Activated CD4-positive, alpha-beta T cell treated with anti-CD3 and anti-CD28 coated beads for 24 hours (primary cell): ENCODE measurements around the gene IRF8.
"Not testable (repeated sequence)": the region's sequence is repeated elsewhere in the genome, so short reads cannot be mapped to it uniquely, and the experiment has no call there.

ENCODE experiments used
- DNase-seq, 2 donors: peaks; one replicate each; pipeline ENCODE4 v3.0.0-alpha.2; 2020; ENCODE audit warnings: low read depth in 2 of 2

The IRF8 gene

GRCh38 chr16:85867189-85867588 lies 31.8 kb upstream of the IRF8 start:
- no peak for DNase-seq

DNA sequence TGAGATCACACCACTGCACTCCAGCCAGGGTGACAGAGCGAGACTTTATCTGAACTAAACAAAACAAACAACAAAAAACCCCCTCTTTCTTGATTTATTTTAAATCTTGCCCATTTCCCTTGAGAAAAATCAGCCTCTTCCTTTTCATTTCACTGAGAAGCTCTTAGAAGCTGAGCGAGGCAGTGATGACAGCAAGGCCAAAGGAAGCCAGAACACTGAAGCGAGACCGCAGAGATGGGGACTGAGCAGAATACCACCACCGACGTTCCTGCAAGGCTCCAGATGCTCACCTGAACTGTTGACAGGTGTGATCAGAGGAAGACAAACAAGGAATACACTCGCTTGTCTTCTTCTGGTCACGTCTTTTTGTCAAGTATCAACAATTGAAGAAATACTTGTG lies 30.5 kb upstream of the IRF8 start:
- DNase-seq: no peak

DNA sequence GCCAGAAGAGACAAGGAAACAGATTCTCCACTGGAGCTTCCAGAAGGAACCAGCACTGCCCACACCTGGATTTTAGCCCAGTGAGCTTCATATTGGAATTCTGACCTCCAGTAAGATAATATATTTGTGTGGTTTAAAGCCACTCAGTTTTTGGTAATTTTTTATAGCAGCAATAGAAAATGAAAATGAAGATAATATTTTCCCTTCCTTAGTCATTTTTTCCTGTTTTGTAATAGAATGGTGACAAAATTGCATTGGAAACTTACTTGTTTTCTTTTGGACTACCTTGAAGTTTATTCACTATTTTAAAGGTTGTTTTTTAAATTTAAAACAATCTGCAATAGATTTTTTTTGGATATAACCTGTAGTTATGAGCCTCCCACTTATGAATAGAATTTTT lies 29.8 kb upstream of the IRF8 start:
- no peak for DNase-seq

GRCh38 chr16:85869785-85870558 lies 29.0 kb upstream of the IRF8 start:
- DNase-seq: no peak

- no peak for DNase-seq
Measured at GRCh38 chr16:85871756-85872155, 27.2 kb upstream of the IRF8 start.

- DNase-seq: no peak
Measured at GRCh38 chr16:85872734-85873133, 26.2 kb upstream of the IRF8 start.

- DNase-seq: no peak
Measured at GRCh38 chr16:85873153-85873552, 25.8 kb upstream of the IRF8 start.

DNA sequence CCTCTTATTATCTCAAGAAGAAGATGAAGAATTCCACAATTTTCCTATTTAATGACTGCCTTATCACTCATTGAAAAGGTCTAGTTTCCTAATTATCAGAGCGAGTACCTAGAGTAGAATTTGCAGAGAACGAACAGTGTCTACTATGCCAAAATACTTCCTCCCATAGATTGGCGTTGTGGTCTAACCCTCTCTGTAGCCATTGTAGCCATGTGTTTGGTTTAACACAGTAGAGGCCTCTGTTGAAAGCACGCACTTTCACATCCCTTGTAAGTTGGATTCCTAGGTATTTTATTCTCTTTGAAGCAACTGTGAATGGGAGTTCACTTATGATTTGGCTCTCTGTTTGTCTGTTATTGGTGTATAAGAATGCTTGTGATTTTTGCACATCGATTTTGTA lies 24.9 kb upstream of the IRF8 start:
- not testable (repeated sequence) for DNase-seq

DNA sequence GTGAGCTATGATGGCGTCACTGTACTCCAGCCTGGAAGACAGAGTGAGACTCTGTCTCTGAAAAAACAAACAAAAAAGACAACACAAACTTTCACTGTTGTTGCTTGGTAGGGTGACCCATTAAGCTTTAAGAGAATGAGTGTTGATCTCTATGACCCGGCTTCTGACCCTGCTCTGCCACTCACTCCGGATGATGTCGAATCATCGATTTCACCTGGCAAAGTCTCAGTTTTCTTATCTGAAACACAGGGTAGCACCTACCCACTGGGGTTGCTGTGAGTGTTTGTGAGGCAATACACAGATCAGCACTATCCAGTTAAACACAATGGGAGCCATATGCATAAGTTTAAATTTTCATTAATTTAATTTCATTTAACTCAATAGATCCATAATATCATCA lies 20.6 kb upstream of the IRF8 start:
- DNase-seq: no peak

DNA sequence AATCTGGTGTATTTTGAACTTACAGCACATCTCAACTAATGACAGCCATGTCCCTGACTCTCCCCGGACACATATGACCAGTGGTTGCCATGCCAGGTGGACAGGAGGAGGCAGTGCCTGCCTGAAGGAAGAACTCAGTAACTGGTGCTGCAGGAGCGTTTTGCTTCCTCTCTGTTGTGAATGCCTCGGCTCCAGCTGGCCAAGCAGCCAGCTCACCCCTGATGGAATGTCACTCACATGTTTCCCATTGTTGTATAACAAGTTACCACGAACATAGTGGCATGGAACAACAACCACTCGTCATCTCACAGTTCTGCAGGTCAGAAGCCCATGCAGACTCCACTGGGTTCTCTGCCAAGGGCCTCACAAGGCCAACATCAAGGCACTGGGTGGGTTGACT lies 20.1 kb upstream of the IRF8 start:
- no peak for DNase-seq

DNA sequence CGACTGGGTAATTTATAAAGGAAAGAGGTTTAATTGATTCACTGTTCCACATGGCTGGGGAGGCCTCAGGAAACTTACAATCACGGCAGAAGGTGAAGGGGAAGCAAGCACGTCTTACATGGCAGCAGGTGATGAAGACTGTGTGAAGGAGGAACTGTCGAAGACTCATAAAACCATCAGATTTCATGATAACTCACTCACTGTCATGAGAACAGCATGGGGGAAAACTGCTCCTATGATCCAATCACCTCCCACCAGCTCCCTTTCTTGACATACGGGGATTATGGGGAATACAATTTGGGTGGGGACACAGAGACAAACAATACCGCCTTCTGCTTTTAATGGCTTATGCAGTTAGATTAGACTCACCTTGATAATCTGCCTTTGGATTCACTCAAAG lies 19.4 kb upstream of the IRF8 start:
- DNase-seq: no peak

DNA sequence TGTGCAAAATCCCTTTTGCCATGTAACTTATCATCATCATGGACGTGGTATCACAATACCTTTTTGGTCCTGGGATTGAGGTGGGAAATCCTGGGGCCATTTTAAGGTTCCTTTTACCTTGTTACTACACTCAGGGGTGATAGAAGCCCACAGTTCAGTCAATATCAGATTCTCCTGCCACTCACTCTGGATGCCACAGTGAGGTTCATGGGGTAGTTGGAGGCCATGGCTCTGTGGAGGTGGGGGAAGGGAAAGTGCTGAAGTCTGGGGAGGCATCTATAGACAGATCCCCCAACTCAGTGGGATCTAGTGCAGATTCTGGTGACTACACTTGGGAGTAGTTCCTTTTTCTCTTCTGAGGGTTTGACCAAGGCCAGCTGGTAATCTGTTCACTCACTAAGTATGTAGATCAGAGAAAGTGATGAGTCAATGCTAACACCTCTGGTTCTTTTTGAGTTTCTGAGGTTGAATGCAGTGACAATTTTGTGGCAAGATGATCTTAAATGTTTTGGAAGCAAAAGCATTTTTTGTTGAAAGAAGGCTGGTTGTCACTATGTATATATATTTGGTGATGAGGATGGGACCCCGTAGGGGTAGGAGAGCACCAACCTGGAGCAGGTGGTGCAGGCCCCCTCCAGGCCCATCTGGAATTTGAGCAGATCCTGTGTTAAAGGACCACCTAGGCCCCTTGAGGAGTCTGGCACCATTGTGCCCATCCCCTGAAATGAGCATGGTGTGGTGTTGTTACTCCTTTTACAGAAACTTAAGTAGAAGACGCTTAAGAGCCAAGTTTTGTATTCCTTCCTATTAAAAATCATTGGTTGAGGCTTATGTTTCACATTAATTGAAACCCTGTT lies 18.8 kb upstream of the IRF8 start:
- no peak for DNase-seq

DNA sequence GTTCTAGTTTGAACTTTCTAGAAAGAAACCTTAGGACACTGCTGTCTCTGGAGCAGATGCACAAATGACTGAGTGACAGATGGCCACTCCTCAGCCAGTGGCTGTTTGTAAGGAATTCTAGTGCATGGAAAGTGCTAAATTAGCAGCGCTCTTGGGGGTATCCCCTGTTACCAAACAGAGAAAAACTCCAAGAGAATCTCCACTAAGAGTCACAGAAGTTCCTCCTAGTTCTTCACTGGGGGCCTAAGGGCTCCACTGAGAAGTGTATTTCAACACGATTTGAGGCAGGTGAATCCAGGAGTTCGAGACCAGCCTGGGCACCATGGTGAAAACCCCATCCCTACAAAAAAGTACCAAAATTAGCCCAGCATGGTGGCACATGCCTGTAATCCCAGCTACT lies 18.1 kb upstream of the IRF8 start:
- DNase-seq: no peak

- DNase-seq: no peak
Measured at GRCh38 chr16:85881436-85881835, 17.5 kb upstream of the IRF8 start.

DNA sequence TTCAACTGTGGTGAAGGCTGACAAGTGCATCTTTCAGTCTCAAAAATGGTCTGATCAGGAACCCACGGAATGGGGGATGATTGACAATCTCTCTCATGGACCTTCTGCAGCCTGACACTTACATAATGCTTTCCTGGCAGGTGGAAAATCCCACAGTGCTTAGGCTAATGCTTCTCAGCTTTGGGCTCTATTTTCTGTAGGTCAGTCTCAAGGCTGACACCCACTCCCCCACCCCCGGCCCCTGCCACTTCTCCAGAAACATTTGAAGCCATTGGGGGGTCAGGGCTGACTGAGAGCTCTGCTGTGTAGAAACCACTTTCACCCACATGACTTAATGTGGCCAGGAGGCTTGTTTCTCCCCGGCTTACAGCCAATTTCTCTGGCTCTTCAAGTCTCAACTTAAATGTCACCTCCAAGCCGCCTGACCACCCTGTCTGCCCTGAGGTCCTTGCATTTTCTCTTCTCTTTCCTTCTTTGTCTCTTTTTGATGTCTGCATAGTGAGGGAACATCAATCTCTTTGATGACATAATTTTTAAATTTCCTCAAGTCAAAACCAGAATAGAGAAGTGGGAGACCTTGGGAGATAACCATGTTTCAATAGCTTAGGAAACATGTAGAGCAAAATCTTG lies 16.7 kb upstream of the IRF8 start:
- no peak for DNase-seq

GRCh38 chr16:85883813-85884212 lies 15.1 kb upstream of the IRF8 start:
- DNase-seq: no peak

DNA sequence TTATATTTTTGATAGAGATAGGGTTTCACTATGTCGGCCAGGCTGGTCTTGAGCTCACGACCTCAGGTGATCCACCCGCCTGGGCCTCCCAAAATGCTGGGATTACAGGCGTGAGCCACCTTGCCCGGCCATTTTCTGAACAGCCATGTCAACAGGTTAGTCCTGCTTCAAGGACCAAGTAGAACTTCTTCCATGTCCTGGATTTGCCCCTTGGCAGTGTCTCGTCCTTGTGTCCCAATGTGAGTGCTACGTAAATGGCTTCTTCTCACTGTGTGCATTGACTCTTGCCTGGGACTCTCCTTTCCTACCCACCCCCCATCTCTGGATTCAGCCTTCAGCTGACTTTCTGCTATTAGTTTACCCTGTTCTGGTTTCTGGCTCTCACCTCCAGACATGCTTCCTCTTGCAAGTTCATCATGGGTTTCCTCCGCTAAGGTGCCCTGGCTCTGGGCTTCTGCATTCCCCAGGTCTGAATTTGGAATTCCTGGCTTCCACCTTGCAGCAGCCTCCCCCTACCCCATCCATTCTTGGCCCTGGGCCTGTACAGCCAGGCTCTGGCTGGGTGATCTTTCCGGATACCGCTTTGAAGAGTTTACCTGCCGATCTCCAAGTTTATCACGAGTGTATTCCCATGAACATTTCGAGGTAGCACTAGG lies 14.0 kb upstream of the IRF8 start:
- no peak for DNase-seq

GRCh38 chr16:85885537-85885936 lies 13.4 kb upstream of the IRF8 start:
- DNase-seq: no peak

DNA sequence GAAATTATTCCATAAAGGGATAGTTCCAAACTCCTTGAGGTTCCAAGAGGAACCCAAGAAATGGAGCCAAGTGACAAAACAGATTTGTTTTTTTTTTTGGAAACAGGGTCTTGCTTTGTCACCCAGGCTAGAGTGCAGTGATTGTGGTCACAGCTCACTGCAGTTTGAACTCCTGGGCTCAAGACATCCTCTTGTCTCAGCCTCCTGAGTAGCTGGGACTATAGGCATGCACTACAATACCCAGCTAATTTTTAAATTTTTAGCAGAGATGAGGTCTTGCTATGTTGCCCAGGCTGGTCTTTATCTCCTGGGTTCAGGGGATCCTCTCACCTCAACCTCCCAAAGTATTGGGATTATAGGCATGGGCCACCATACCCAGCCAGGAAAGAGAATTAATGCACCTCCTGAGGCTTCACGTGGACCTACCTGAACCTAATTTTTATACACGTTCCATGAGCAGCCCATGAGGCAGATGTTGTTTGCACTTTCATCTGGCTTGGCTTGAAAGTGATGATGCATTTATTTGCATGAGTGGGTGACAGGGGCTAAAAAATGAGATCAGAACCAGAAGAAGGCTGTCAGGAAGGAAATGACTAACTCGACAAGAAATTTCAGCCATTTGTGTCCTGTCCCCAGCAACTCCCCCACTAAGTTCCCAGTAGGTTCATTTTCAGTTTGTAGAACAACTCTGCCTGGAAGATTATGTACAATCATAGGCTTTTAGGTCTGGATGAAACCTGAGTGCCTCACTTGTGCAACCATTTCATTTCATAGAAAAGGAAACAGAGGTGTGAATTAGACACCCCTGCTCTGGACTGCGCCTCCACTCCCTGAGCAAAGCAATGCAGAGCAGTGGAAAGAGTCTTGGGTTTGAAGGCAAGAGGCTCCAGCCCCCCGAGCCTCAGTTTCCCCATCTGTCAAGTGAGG lies 10.3 kb upstream of the IRF8 start:
- peak in 1 of 2 donors; percentile 22 for DNase-seq

GRCh38 chr16:85891033-85891775 lies 7.8 kb upstream of the IRF8 start:
- DNase-seq: no peak
